ENCODE measurements around the gene PATJ. TPM values are rescaled to one million over a fixed set of nuclear protein-coding genes. Genes with fewer than 3 reads are reported as not detected.

Gene PATJ
- total and polyA plus RNA-seq, 2 experiments from 2014 or later = 35.3 to 68.4 TPM

DNA sequence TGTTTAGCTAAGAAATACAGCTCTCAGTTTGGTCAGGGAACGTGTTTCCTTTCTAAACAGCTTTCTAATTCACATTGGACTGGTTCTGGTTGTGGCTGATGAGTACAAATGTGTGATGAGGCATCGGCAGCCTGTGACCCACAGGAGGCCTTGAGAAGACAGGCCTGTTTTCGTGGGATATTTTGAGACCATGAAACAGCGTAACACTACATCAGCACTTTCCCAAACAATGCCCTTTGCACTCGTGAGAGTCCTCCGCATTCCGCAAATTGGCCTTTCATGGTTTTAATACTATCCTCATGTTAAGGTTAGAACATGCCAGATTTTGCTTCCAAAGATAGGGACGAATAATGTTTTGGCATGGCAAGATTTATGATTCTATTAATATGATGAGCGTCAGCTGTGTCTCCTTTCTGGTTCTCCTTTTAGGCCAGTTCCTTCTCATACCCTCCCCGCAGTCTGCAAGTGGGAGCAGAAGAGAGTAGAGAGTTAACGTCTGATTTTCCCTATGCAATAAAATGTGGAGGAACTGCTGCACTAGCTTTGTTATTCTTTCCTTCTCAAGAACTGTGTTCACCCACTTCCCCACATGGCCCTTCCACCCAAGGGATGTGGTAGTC, 368.0 kb downstream of the PATJ start (continued):
- TF ChIP-seq ZNF462 (CRISPR knock-in tag; IDR thresholded peaks at IDR 0.05) (no peak), ZNF114 (CRISPR knock-in tag; IDR thresholded peaks at IDR 0.05) (no peak)

DNA sequence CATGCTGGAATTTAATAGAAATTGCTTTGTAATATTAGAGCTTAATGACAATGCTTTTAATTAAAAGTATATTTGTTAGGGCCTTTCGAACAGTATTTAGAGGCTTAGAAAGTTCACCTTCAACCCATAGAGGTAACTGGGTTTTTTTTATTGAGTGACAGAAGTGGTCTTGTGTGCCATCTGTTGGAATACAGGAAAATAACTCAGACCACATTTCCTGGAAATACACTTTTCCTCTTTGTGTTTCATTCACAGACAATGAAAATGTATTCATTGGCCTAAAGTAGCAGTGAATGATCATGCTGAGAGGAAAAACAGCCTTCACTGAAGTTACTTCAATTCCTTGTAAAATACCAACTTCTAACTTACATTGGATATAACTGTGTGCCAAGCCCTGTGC, 368.8 kb downstream of the PATJ start:
- no peaks in the 10 kb centered on the region for H3K36me3 Mint-ChIP-seq (ENCODE audit: low read depth)
- Histone ChIP-seq H3K27me3 (ENCODE audit: insufficient read depth) (no peaks in the 10 kb centered on the region), H3K4me3 (no peak overlapping the region), H3K9me2 (ENCODE audit: insufficient read depth) (no peaks in the 10 kb centered on the region), H4K20me1 (replicated peaks; ENCODE audit: insufficient read depth) (no peaks in the 10 kb centered on the region), H3K4me2 (no peak overlapping the region), H3K36me3 (ENCODE audit: insufficient read depth) (no peaks in the 10 kb centered on the region), H3K4me1 (ENCODE audit: insufficient read depth) (no peaks in the 10 kb centered on the region), H3K27ac (ENCODE audit: low read depth) (no peak overlapping the region), H2AFZ (no peak overlapping the region), H3K79me2 (replicated peaks; ENCODE audit: insufficient read depth) (no peaks in the 10 kb centered on the region), H3F3A (replicated peaks; ENCODE audit: low read depth) (no peaks in the 10 kb centered on the region)
- no peak overlapping the region for H3K27ac Mint-ChIP-seq
- DNase-seq (ENCODE audit: low spot score) = no peak
- H3K4me1 Mint-ChIP-seq = peaks cover 8% of the 10 kb centered on the region; the same call in 2 of the 3 replicates
- no peaks in the 10 kb centered on the region for H3K27me3 Mint-ChIP-seq (ENCODE audit: insufficient read depth, low read depth, poor library complexity)
- H3K4me3 Mint-ChIP-seq = no peak overlapping the region
- ATAC-seq = no peak
- H3K9me3 Mint-ChIP-seq = no peaks in the 10 kb centered on the region
- TF ChIP-seq EZH2phosphoT487 (IDR thresholded peaks at IDR 0.05; ENCODE audit: unreplicated experiment) (no peak), JUNB (IDR thresholded peaks at IDR 0.05; ENCODE audit: unreplicated experiment) (no peak), CREB1 (CRISPR knock-in tag; IDR thresholded peaks at IDR 0.05; ENCODE audit: low read depth) (no peak), ZNF331 (CRISPR knock-in tag; IDR thresholded peaks at IDR 0.05; ENCODE audit: low read depth) (no peak), CTCF (conservative IDR thresholded peaks at IDR 0.05; ENCODE audit: low read depth in 2 of 2) (peak; percentile 26 to 36), POLR2AphosphoS5 (IDR thresholded peaks at IDR 0.05; ENCODE audit: low read depth) (no peak), NANOG (IDR thresholded peaks at IDR 0.05; ENCODE audit: borderline replicate concordance) (no peak), STAT1 (IDR thresholded peaks at IDR 0.05; ENCODE audit: unreplicated experiment) (no peak), EZH2 (IDR thresholded peaks at IDR 0.05; ENCODE audit: low read depth, unreplicated experiment) (no peak)
